Ammon's horn (tissue), 1 donor: Measurements from ENCODE around the gene CNTNAP2.
"Not testable (repeated sequence)": the region's sequence is repeated elsewhere in the genome, so short reads cannot be mapped to it uniquely, and the experiment has no call there.

Source experiments
- DNase-seq: peaks from one replicate; pipeline ENCODE4 v3.0.0-alpha.2; 2016; ENCODE audit warnings: low spot score

The CNTNAP2 gene

GRCh38 chr7:148262721-148263229 lies 2146.2 kb downstream of the CNTNAP2 start:
- DNase-seq = peak; percentile 83

GRCh38 chr7:148264933-148265557 lies 2148.4 kb downstream of the CNTNAP2 start:
- peak; percentile 57 for DNase-seq

DNA sequence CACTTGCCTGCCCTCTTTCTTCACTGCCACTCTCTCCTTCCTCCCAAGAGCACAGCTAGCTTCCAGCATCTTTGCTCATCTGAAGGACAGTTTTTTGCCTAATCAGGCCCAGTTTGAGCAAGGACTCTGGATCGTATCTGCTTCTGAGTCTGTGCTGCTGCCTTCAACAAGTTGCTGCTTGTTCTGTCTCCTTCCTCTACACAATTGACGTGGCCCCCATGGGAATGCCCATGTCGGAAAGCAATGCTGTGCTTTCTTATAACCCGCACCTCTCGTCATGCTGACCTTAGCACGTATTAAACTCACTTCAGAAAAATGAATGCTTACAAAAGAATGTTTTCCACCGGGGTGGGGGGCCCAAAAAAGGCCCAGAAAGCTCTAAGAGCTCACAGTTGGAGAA lies 2149.3 kb downstream of the CNTNAP2 start:
- no peak for DNase-seq

- no peak for DNase-seq
Measured at GRCh38 chr7:148266795-148267194, 2150.2 kb downstream of the CNTNAP2 start.

DNA sequence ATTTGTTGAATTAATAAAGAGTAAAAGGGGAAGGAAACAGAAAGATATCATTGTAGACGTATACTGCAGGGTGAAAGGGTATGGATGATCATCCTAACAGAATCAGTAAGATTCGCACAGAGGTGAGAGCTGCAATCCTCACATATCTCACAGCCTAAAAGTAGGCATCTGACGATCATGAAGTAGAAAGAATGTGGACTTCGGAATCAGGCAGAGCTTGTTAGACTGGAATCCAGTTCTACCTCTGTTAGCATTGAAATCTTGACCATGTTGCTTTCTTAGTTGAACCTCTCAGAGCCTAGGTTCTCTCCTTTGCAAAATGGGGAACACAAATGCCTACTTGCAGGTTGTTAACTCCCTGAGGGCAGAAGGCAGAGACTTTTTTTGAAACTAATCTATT lies 2154.0 kb downstream of the CNTNAP2 start:
- DNase-seq = no peak

DNA sequence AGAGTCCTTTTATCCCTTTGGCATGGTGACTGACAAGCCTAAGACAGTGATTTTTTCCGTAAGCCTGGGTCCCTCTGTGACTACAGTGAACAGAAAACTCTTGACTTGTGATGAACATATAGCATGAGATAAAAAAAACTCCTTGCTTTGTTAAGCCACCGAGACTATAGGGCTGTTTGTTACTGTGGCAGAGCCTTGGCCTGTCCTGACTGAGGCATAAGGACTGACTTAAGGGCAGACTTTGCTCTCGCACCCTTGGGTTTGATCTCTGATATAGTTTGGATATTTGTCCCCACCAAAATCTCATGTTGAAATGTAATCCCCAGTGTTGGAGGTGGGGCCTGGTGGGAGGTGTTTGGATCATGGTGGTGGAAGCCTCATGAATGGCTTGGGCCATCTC lies 2157.5 kb downstream of the CNTNAP2 start:
- DNase-seq = no peak

DNA sequence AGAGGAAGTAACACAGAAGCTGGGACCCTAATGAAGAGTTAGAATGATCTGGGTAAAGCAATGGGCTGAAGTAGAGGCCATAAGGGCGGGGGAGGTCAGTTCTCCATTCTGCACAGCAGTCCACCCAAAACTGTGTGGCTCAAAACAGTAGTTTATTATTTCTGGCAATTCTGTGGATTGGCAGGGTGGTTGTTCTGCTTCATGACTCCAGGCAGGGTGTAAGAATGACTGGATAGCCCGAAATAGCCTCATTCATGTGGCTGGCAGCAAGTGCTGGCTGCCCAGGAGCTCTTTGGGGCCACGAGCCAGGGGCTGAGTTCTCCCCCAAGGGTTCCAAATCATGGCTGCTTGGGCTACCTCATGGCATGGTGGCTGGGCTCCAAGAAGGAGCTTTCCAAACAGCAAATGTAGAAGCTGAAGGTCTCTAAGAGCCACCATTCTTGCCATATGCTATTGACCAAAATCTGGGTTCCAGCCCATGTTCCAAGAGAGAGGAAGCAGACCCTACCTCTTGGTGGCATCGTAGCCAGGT lies 2158.8 kb downstream of the CNTNAP2 start:
- DNase-seq = no peak

- peak; percentile 37 for DNase-seq
Measured at GRCh38 chr7:148276314-148277041, 2159.9 kb downstream of the CNTNAP2 start.

DNA sequence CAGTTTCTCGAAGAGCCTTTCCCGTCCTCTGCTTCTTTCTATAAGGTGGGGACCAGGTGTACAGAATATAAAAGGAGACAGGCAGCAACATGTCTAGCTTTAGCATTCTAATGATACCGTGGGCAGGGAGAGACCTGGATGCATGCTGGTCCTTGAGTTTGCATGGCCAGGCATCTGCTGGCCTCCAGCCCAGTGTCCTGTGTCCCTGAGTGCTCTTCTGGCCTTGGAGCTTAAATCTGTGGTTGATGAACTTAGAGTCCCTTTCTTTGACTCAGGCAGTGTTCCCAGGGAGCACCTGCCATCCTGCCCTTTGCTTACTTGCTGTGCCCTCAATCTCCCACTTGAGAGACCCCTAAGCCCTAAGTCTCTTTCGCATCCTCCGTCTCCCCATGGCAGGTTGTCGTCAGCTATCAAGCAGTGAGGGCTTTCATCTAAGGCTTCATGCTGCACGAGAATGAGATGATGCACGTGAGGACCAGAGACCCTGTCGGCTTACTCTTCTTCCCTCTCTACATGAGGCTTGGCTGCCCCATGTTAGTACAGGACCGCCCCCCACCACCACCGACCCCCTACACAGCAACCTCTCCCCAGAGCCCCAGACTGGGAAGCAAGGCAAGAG lies 2160.6 kb downstream of the CNTNAP2 start:
- DNase-seq = no peak

DNA sequence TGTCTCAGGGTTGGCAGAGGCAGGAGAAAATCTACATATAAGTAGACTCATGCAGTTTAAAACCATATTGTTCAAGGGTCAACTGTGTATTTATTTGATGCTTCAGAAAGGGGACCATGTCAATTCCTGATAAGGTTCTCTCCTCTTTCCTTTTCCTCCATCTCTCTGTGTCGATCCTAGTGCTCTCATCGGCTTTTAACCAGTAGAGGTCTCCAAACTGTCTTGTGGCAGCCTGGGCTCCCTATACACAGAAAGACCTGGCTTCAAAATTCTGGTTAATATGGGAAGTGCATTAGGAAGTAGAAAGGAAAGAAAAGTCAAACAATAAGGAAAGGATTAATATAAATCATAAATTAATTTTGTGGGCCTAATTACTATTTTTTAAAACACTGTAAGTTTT lies 2169.5 kb downstream of the CNTNAP2 start:
- peak; percentile 40 for DNase-seq

GRCh38 chr7:148287538-148287937 lies 2170.9 kb downstream of the CNTNAP2 start:
- DNase-seq = no peak

- no peak for DNase-seq
Measured at GRCh38 chr7:148288592-148289151, 2172.1 kb downstream of the CNTNAP2 start.

- no peak for DNase-seq
Measured at GRCh38 chr7:148289630-148290029, 2173.0 kb downstream of the CNTNAP2 start.

DNA sequence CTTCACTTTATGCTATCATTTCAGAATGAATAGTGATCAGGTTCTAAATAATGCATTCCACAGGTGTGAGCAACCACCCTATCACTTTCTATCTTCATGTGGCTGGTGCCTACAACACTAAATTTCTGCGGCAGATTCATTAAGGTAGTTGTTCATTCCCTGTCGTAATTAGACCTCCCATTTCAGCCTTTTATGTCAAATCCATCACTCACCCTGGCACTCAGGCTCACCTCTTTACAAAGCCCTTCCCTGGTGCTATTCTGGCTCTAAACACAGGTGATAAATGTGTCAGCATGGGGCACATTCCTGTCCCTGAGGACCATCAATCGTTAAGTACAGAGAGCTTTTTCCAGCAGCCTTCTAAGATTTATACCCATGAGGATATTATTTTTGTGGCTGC lies 2173.9 kb downstream of the CNTNAP2 start:
- DNase-seq = no peak

DNA sequence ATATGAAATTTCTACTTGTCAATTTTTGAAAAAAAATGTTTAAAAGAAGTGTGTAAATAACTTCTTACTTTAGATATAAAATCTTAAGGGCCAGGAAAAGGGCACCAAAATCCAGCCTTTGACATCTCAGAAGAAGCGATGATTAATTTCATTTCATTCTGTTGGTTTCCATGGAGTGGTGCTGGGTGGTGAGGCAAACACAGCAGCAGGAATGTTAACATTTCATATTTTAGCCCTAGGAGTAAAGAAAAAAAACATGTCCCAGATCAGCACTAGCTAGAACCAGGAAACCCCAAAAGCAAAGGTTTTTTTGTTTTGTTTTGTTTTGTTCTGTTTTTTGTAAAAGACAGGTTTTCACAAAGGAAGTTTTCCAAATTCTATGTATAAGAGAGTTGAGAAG lies 2175.2 kb downstream of the CNTNAP2 start:
- DNase-seq = no peak

GRCh38 chr7:148296994-148297644 lies 2180.5 kb downstream of the CNTNAP2 start:
- no peak for DNase-seq

GRCh38 chr7:148298768-148299167 lies 2182.2 kb downstream of the CNTNAP2 start:
- DNase-seq = not testable (repeated sequence)

GRCh38 chr7:148299350-148300276 lies 2183.0 kb downstream of the CNTNAP2 start:
- DNase-seq = no peak

GRCh38 chr7:148302436-148302835 lies 2185.8 kb downstream of the CNTNAP2 start:
- DNase-seq = peak; percentile 36

GRCh38 chr7:148303295-148304082 lies 2186.9 kb downstream of the CNTNAP2 start:
- DNase-seq = peak; percentile 45
